GM19463 (cell line): ENCODE results near the gene RRN3.
"Not testable (repeated sequence)": the region's sequence is repeated elsewhere in the genome, so short reads cannot be mapped to it uniquely, and the experiment has no call there.

Experiments
- ATAC-seq: cut with Tn5 transposase; IDR thresholded peaks from one replicate; pipeline ENCODE4 v1.9.1; 2021; ENCODE audit warnings: mild to moderate bottlenecking, moderate library complexity; ENCODE audit not compliant: unreplicated experiment

RRN3 gene

GRCh38 chr16:15052747-15053476, 41.2 kb downstream of the RRN3 start:
- ATAC-seq, result no peak

DNA sequence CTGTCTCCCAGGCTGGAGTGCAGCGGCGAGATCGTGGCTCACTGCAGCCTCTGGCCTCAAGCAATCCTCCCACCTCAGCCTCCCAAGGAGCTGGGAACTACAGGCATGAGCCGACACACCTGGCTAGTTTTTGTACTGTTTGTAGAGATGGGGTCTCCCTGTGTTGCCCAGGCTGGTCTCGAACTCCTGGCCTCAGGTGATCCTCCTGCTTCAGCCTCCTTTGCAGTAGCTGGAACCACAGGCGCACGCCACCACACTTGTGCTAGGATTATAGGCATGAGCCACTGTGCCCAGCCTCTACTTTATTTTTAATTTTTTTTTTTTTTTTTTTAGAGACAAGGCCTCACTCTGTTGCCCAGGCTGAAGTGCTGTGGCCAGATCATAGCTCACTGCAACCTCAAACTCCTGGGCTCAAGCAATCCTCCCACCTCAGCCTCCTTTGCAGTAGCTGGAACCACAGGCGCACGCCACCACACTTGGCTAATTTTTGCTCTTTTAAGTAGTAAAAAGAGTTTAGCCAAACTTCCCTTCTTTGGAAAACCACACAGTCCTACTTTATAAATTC, 42.6 kb downstream of the RRN3 start:
- ATAC-seq, result no peak

- not testable (repeated sequence) for ATAC-seq
These were observed 43.6 kb downstream of the RRN3 start for GRCh38 chr16:15050440-15050839.

GRCh38 chr16:15049581-15050180, 44.4 kb downstream of the RRN3 start:
- ATAC-seq, result no peak

GRCh38 chr16:15046692-15047376, 47.2 kb downstream of the RRN3 start:
- no peak for ATAC-seq

GRCh38 chr16:15045270-15045669, 48.8 kb downstream of the RRN3 start:
- not testable (repeated sequence) for ATAC-seq

GRCh38 chr16:15044286-15044685, 49.8 kb downstream of the RRN3 start:
- ATAC-seq, result no peak

- no peak for ATAC-seq
These were observed 50.7 kb downstream of the RRN3 start for GRCh38 chr16:15043344-15043743.

DNA sequence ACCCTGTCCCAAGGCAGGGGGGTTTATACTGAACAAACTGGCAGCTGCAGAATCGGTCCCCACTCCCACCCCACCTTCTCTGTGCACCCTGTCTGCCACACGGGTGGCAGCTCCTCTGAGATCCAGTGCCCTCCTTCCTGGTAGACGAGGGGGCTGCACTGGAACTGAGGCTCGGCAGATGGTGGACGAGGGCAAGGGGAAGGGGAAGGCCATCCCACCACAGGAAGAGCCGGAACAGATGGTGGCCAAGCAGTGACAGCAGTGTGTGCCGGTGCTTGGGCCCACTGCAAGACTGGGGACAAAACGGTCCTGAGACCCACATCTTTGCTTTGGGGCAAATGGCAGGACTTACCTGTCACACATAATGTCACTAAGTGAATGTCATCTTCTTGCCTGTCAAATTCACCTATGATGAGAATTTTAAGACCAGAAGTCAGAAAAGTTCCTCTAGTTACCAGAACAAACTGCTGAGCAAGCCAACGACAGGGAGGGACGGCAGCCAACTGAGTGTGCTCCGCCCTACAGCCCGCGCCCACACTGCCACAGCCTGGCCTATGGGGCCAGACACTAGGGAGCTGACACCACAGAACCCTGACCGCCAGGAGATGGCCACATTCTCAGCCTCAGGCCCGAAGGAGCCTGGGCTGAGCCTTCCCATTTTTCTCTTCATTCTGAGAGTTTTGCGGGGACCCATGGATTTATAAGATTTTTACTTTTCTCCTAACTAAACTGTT, 52.6 kb downstream of the RRN3 start:
- no peak for ATAC-seq

GRCh38 chr16:15038689-15039088, 55.4 kb downstream of the RRN3 start:
- ATAC-seq, result no peak

GRCh38 chr16:15037745-15038144, 56.3 kb downstream of the RRN3 start:
- no peak for ATAC-seq

DNA sequence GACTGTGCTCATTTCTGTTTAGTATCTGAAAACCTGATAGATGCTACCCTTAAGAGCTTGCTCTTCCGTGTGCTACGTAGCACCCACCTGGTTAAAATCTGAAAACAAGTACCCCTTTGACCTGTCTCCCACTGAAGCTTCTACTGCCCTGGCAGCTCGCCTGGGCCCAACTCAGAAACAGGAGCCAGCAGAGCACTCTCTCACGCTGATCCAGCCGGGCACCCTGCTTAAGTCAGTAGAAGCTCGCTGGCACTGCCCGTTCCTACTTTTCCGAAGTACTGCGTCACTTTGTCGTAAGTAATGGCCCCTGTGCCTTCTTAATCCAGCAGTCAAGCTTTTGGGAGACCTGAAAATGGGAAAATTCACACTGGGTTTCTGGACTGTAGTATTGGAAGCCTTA, 57.1 kb downstream of the RRN3 start:
- ATAC-seq, result no peak

- no peak for ATAC-seq
These were observed 58.8 kb downstream of the RRN3 start for GRCh38 chr16:15035163-15035729.

DNA sequence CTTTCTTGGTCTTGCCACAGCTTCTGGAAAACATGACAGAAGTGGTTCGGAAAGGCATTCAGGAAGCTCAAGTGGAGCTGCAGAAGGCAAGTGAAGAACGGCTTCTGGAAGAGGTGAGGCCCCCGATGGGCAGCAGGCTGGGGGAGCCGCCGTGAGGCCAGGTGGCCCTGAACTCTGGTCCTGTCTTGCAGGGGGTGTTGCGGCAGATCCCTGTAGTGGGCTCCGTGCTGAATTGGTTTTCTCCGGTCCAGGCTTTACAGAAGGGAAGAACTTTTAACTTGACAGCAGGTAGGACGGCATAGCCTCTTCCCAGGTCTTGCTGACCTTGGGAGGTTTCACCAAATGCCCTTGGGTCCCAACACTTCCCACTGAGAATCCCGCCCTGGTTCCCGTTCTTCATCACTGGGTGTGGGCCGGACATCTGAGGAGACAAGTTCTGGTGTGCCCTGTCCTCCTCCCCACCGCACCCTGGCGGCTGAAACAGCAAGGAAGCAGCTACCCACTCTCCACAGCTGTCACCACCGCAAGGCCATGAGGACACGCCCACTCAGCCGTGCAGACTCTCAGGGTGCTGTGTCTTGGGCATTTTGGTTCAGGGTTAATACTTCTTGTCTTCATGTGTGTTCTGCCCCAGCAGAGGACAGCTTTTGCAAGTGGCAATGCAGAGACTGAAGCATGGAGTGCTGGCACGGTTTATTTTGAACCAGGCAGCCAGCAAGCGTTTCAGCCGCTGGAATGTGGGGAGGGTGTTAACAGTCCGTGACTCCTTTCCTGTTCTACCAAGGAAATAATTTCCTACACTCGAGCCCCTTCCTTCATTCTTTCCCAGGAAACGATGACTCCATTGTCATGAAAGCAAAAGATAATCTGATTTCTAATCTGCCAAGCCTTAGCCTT, 59.6 kb downstream of the RRN3 start:
- no peak for ATAC-seq

DNA sequence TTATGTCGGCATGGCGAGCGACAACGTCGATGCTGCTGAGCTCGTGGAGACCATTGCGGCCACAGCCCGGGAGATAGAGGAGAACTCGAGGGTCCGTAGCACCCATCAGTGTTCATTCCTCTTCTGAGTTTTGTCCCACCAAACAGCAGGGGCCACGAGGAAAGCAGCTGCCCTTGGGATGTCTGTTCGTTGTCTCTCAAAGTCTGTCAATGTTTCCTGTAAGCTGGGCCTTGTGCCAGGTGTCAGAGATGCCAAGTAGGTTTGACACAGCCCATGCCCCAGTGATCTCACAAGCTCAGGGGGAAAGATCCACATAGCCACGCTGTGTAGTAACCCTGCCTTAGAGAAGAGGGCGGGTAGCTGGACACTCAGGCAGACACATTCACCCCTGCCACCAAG, 60.8 kb downstream of the RRN3 start:
- no peak for ATAC-seq

DNA sequence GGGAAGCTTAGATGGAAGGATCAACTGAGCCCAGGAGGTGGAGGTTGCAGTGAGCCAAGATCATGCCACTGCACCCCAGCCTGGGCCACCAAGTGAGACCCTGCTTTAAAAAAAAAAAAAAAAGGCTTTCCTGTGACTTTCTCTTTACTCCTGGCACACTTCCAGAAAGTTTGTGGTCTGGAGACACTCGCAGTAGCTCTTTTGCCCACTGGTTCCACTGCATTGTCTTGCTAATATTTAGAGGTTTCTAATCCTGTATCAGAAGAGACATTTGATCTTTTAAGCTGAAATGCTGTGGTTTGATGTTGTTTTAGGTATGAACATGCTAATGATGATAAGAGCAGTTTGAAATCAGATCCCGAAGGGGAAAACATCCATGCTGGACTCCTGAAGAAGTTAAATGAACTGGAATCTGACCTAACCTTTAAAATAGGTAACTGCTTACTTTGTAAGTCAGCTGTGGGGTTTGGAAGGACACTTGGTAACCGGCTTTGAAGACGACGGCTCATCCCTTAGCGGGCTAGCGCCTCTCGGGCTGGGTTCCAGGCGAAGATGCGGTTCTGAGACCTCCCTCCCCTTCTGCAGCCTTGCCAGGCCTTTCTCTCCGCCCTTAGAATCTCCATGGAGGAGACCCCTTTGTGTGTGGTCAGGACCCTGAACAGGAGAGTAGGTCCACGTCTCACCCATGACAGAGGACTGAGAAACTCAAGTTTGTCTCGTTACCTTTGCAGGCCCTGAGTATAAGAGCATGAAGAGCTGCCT, 61.3 kb downstream of the RRN3 start:
- no peak for ATAC-seq

- no peak for ATAC-seq
These were observed 62.5 kb downstream of the RRN3 start for GRCh38 chr16:15031586-15031985.

DNA sequence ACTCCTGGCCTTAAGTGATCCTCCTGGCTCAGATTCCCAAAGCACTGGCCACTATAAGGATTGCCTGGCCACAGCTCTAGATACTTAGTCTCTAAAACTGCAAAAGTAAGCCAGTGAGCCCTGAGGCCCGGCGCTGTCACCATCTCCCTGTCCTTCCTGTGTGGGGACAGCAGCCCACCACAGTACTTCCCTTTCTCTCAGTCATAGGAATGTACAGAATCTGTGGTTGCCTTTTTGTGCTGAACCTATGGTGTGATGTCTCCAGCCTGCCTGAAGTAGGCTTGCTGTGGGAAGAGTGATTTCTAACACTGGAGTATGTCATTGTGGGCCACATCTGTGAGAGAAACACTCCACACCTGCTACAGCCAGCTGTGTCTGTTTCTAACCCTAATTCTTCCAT, 62.9 kb downstream of the RRN3 start:
- ATAC-seq, result no peak

- ATAC-seq, result not testable (repeated sequence)
These were observed 64.3 kb downstream of the RRN3 start for GRCh38 chr16:15029749-15030148.
